Trophoblast cell (in vitro differentiated cells and primary cell): ENCODE data around the gene SLC41A3.
"Not testable (repeated sequence)": the region's sequence is repeated elsewhere in the genome, so short reads cannot be mapped to it uniquely, and the experiment has no call there.

ENCODE experiments used
- DNase-seq, 2 donors: peaks; one replicate each; pipeline ENCODE4 v3.0.0-alpha.2; 2016
- H2AFZ ChIP-seq: 2 replicates; pipeline ENCODE4 v1.6.1; 2013; ENCODE audit warnings: low read length, moderate library complexity, mild to moderate bottlenecking; ENCODE audit not compliant: insufficient read depth, poor library complexity
- H2AK5ac ChIP-seq: 2 replicates; pipeline ENCODE4 v1.6.1; 2013; ENCODE audit warnings: mild to moderate bottlenecking, low read length
- H2BK120ac ChIP-seq: 2 replicates; pipeline ENCODE4 v1.6.1; 2013; ENCODE audit warnings: low read length, mild to moderate bottlenecking, moderate library complexity; ENCODE audit not compliant: insufficient read depth, poor library complexity
- H2BK12ac ChIP-seq: 2 replicates; pipeline ENCODE4 v1.6.1; 2013; ENCODE audit warnings: mild to moderate bottlenecking, low read length, moderate library complexity
- H2BK5ac ChIP-seq: 2 replicates; pipeline ENCODE4 v1.6.1; 2013; ENCODE audit warnings: low read length, low read depth, moderate library complexity, mild to moderate bottlenecking; ENCODE audit not compliant: poor library complexity
- H3K14ac ChIP-seq: 2 replicates; pipeline ENCODE4 v1.6.1; 2013; ENCODE audit warnings: mild to moderate bottlenecking, low read length
- H3K18ac ChIP-seq: 2 replicates; pipeline ENCODE4 v1.6.1; 2013; ENCODE audit warnings: mild to moderate bottlenecking, low read length
- H3K23ac ChIP-seq: 2 replicates; pipeline ENCODE4 v1.6.1; 2013; ENCODE audit warnings: low read length
- H3K27ac ChIP-seq: 2 replicates; pipeline ENCODE4 v1.5.1; 2013; ENCODE audit warnings: low read depth, mild to moderate bottlenecking, inconsistent platforms, low read length, moderate library complexity
- H3K27me3 ChIP-seq: 2 replicates; pipeline ENCODE4 v1.6.1; 2013; ENCODE audit warnings: inconsistent platforms, mild to moderate bottlenecking, low read length, moderate library complexity; ENCODE audit not compliant: insufficient read depth
- H3K36me3 ChIP-seq, 2 experiments: 1 replicate in 1 of 2; 2 replicates in 1 of 2; pipeline ENCODE4 v1.6.1; 2013; ENCODE audit warnings: low read length in 2 of 2, mild to moderate bottlenecking in 2 of 2, moderate library complexity in 1 of 2; ENCODE audit not compliant: insufficient read depth in 2 of 2, control insufficient read depth in 1 of 2
- H3K4ac ChIP-seq: 2 replicates; pipeline ENCODE4 v1.6.1; 2013; ENCODE audit warnings: low read depth, mild to moderate bottlenecking, low read length, moderate library complexity
- H3K4me1 ChIP-seq, 2 experiments: 1 replicate in 1 of 2; 2 replicates in 1 of 2; pipeline ENCODE4 v1.6.1; 2013; ENCODE audit warnings: low read length in 2 of 2, mild to moderate bottlenecking in 2 of 2, moderate library complexity in 1 of 2; ENCODE audit not compliant: insufficient read depth in 2 of 2, control insufficient read depth in 1 of 2
- H3K4me2 ChIP-seq: 2 replicates; pipeline ENCODE4 v1.6.1; 2013; ENCODE audit warnings: inconsistent platforms, mild to moderate bottlenecking, low read length, moderate library complexity
- H3K4me3 ChIP-seq: 2 replicates; pipeline ENCODE4 v1.5.1; 2013; ENCODE audit warnings: mild to moderate bottlenecking, low read depth, low read length, inconsistent platforms
- H3K79me1 ChIP-seq: one replicate; pipeline ENCODE4 v1.6.1; 2013; ENCODE audit warnings: low read length
- H3K79me2 ChIP-seq: 2 replicates; pipeline ENCODE4 v1.6.1; 2013; ENCODE audit warnings: low read length, mild to moderate bottlenecking; ENCODE audit not compliant: control insufficient read depth, insufficient read depth, poor library complexity
- H3K9ac ChIP-seq: 2 replicates; pipeline ENCODE4 v1.6.1; 2013; ENCODE audit warnings: mild to moderate bottlenecking, low read length
- H3K9me3 ChIP-seq: 2 replicates; pipeline ENCODE4 v1.6.1; 2013; ENCODE audit warnings: low read depth, mild to moderate bottlenecking, control low read depth, inconsistent platforms, low read length; ENCODE audit not compliant: insufficient read depth
- H4K12ac ChIP-seq: 2 replicates; pipeline ENCODE4 v1.6.1; 2013; ENCODE audit warnings: low read depth, mild to moderate bottlenecking, low read length, moderate library complexity
- H4K8ac ChIP-seq: 2 replicates; pipeline ENCODE4 v1.6.1; 2013; ENCODE audit warnings: low read depth, mild to moderate bottlenecking, low read length, moderate library complexity
- H4K91ac ChIP-seq: one replicate; pipeline ENCODE4 v1.6.1; 2013; ENCODE audit warnings: low read depth, mild to moderate bottlenecking, low read length, moderate library complexity
- WGBS: extraction: QIAGEN DNeasy Blood & Tissue Kit; methylation state at CpG from one replicate; pipeline ENCODE4 v1.1.7; 2013; ENCODE audit warnings: missing lambda C conversion rate; ENCODE audit not compliant: insufficient read length, insufficient coverage; ENCODE audit errors: extremely low coverage; 5-methylcytosine and 5-hydroxymethylcytosine counted together

The SLC41A3 gene

GRCh38 chr3:126066676-126067075 is 17.2 kb downstream of the SLC41A3 start:
- H3K79me1 ChIP-seq, H4K91ac ChIP-seq, H3K18ac ChIP-seq, H2AFZ ChIP-seq, H3K4me1 ChIP-seq, H2AK5ac ChIP-seq, H3K14ac ChIP-seq, H4K8ac ChIP-seq, H2BK5ac ChIP-seq, H2BK12ac ChIP-seq, H3K9me3 ChIP-seq, H3K4me2 ChIP-seq, H3K27ac ChIP-seq, H3K27me3 ChIP-seq, H3K9ac ChIP-seq, DNase-seq, H3K79me2 ChIP-seq, H3K4me3 ChIP-seq, H4K12ac ChIP-seq, H3K4ac ChIP-seq, H3K36me3 ChIP-seq, H2BK120ac ChIP-seq, H3K23ac ChIP-seq: not testable (repeated sequence)
- no CpG with 5 or more reads among the region's 6 CpGs for WGBS

DNA sequence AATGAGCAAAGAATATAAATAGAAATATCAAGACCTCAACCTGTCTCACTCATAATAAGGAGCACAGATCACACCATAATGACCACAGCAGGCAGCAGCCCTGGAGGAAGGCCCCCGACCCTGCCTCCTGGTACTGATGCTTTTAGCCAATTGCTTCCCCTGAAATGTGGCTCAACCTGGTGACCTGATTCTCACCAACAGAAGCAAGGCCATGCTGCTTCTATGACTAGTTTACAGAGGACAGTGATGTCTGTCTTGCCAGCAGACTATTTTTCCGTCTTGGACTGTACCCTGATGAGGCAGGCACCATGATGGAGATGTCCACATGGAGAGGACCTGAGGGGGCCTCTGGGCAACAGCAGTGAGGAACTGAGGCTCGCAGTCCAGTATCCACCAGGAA is 18.0 kb downstream of the SLC41A3 start:
- H3K4me2 ChIP-seq = no peak overlapping the region
- H3K9ac ChIP-seq = no peak overlapping the region
- no peak overlapping the region for H3K27ac ChIP-seq
- no peak overlapping the region for H2BK5ac ChIP-seq
- no peak overlapping the region for H3K4ac ChIP-seq
- no peak for DNase-seq
- no peaks in the 10 kb centered on the region for H3K9me3 ChIP-seq
- no peak overlapping the region for H3K18ac ChIP-seq
- H2AK5ac ChIP-seq = no peak overlapping the region
- no peak overlapping the region for H3K23ac ChIP-seq
- H3K36me3 ChIP-seq = peaks cover 0 to 2% of the 10 kb centered on the region in 2 experiments
- no peak overlapping the region for H4K91ac ChIP-seq
- H2BK120ac ChIP-seq = no peak overlapping the region
- no peaks in the 10 kb centered on the region for H3K79me1 ChIP-seq
- H3K79me2 ChIP-seq = no peaks in the 10 kb centered on the region
- H3K4me3 ChIP-seq = no peak overlapping the region
- no peaks in the 10 kb centered on the region for H3K27me3 ChIP-seq
- H2BK12ac ChIP-seq = no peak overlapping the region
- no CpG with 5 or more reads among the region's 3 CpGs for WGBS
- H3K4me1 ChIP-seq = no peaks in the 10 kb centered on the region
- no peak overlapping the region for H2AFZ ChIP-seq
- no peak overlapping the region for H4K12ac ChIP-seq
- no peak overlapping the region for H3K14ac ChIP-seq
- no peak overlapping the region for H4K8ac ChIP-seq

GRCh38 chr3:126064627-126065258 is 19.2 kb downstream of the SLC41A3 start:
- Histone ChIP-seq H3K79me2 (no peaks in the 10 kb centered on the region), H3K36me3 (peaks cover 0 to 2% of the 10 kb centered on the region in 2 experiments), H3K9ac (no peak overlapping the region), H3K4me1 (no peaks in the 10 kb centered on the region), H2BK120ac (no peak overlapping the region), H2AK5ac (no peak overlapping the region), H3K9me3 (no peaks in the 10 kb centered on the region), H3K4ac (no peak overlapping the region), H2BK12ac (no peak overlapping the region), H2AFZ (no peak overlapping the region), H4K8ac (no peak overlapping the region), H2BK5ac (no peak overlapping the region), H4K12ac (no peak overlapping the region), H3K4me2 (no peak overlapping the region), H3K14ac (no peak overlapping the region), H3K18ac (no peak overlapping the region), H3K27me3 (no peaks in the 10 kb centered on the region), H3K23ac (no peak overlapping the region), H3K27ac (no peak overlapping the region), H4K91ac (no peak overlapping the region), H3K79me1 (no peaks in the 10 kb centered on the region), H3K4me3 (no peak overlapping the region)
- WGBS = no CpG with 5 or more reads among the region's 10 CpGs
- DNase-seq = no peak

GRCh38 chr3:126063358-126063965 is 20.5 kb downstream of the SLC41A3 start:
- H2AK5ac ChIP-seq = no peak overlapping the region
- H2BK120ac ChIP-seq = no peak overlapping the region
- no peaks in the 10 kb centered on the region for H3K4me1 ChIP-seq
- H4K12ac ChIP-seq = no peak overlapping the region
- no peak overlapping the region for H3K4ac ChIP-seq
- H4K8ac ChIP-seq = no peak overlapping the region
- H2BK12ac ChIP-seq = no peak overlapping the region
- H3K79me1 ChIP-seq = no peaks in the 10 kb centered on the region
- no peak overlapping the region for H3K4me3 ChIP-seq
- no peak overlapping the region for H4K91ac ChIP-seq
- peaks cover 0 to 2% of the 10 kb centered on the region in 2 experiments for H3K36me3 ChIP-seq
- WGBS = no CpG with 5 or more reads among the region's 8 CpGs
- no peak overlapping the region for H3K4me2 ChIP-seq
- H2BK5ac ChIP-seq = no peak overlapping the region
- H3K27me3 ChIP-seq = no peaks in the 10 kb centered on the region
- H3K9me3 ChIP-seq = no peaks in the 10 kb centered on the region
- H2AFZ ChIP-seq = no peak overlapping the region
- no peaks in the 10 kb centered on the region for H3K79me2 ChIP-seq
- no peak overlapping the region for H3K23ac ChIP-seq
- no peak overlapping the region for H3K14ac ChIP-seq
- no peak overlapping the region for H3K27ac ChIP-seq
- no peak overlapping the region for H3K18ac ChIP-seq
- DNase-seq = no peak
- no peak overlapping the region for H3K9ac ChIP-seq
